Stimulated activated CD8-positive, alpha-beta memory T cell treated with anti-CD3 and anti-CD28 coated beads, Interleukin-4, amount 100 ng/mL, for 48 hours (primary cell): ENCODE measurements around the gene LRRFIP2.

Experiments used
- DNase-seq: peaks from one replicate; pipeline ENCODE4 v3.0.0-alpha.2; 2020

Gene LRRFIP2

GRCh38 chr3:37114251-37115145, 59.9 kb downstream of the LRRFIP2 start:
- no peak for DNase-seq

- no peak for DNase-seq
These were observed 61.4 kb downstream of the LRRFIP2 start for GRCh38 chr3:37112987-37113386.

- no peak for DNase-seq
These were observed 63.2 kb downstream of the LRRFIP2 start for GRCh38 chr3:37111199-37111598.

- DNase-seq: no peak
These were observed 66.5 kb downstream of the LRRFIP2 start for GRCh38 chr3:37107846-37108245.

GRCh38 chr3:37103103-37103808, 71.1 kb downstream of the LRRFIP2 start:
- DNase-seq: no peak

GRCh38 chr3:37100411-37100810, 74.0 kb downstream of the LRRFIP2 start:
- no peak for DNase-seq

- DNase-seq: no peak
These were observed 74.9 kb downstream of the LRRFIP2 start for GRCh38 chr3:37099469-37099868.

GRCh38 chr3:37098884-37099283, 75.5 kb downstream of the LRRFIP2 start:
- DNase-seq: no peak

- DNase-seq: no peak
These were observed 76.6 kb downstream of the LRRFIP2 start for GRCh38 chr3:37097776-37098175.

- no peak for DNase-seq
These were observed 77.4 kb downstream of the LRRFIP2 start for GRCh38 chr3:37096975-37097374.

GRCh38 chr3:37096288-37096687, 78.1 kb downstream of the LRRFIP2 start:
- no peak for DNase-seq

GRCh38 chr3:37094636-37095035, 79.7 kb downstream of the LRRFIP2 start:
- no peak for DNase-seq

- no peak for DNase-seq
These were observed 80.9 kb downstream of the LRRFIP2 start for GRCh38 chr3:37093481-37093880.

- no peak for DNase-seq
These were observed 81.9 kb downstream of the LRRFIP2 start for GRCh38 chr3:37092484-37092883.

GRCh38 chr3:37087870-37088269, 86.5 kb downstream of the LRRFIP2 start:
- no peak for DNase-seq

- DNase-seq: no peak
These were observed 87.5 kb downstream of the LRRFIP2 start for GRCh38 chr3:37086918-37087317.

GRCh38 chr3:37082317-37082716, 92.1 kb downstream of the LRRFIP2 start:
- DNase-seq: no peak

GRCh38 chr3:37075955-37076354, 98.4 kb downstream of the LRRFIP2 start:
- DNase-seq: no peak

- DNase-seq: no peak
These were observed 100.2 kb downstream of the LRRFIP2 start for GRCh38 chr3:37074178-37074577.

- DNase-seq: peak; percentile 35
These were observed 101.5 kb downstream of the LRRFIP2 start for GRCh38 chr3:37072892-37073291.

- no peak for DNase-seq
These were observed 102.5 kb downstream of the LRRFIP2 start for GRCh38 chr3:37071921-37072320.

- DNase-seq: no peak
These were observed 106.4 kb downstream of the LRRFIP2 start for GRCh38 chr3:37068031-37068430.

- no peak for DNase-seq
These were observed 106.8 kb downstream of the LRRFIP2 start for GRCh38 chr3:37067577-37067976.

- DNase-seq: no peak
These were observed 109.6 kb downstream of the LRRFIP2 start for GRCh38 chr3:37064747-37065146.
